HG03442 (cell line): Measurements from ENCODE around the gene SHLD1.

ENCODE experiments used
- ATAC-seq: cut with Tn5 transposase; IDR thresholded peaks from one replicate; pipeline ENCODE4 v1.9.1; 2021; ENCODE audit warnings: mild to moderate bottlenecking, moderate library complexity; ENCODE audit not compliant: unreplicated experiment

The SHLD1 gene

DNA sequence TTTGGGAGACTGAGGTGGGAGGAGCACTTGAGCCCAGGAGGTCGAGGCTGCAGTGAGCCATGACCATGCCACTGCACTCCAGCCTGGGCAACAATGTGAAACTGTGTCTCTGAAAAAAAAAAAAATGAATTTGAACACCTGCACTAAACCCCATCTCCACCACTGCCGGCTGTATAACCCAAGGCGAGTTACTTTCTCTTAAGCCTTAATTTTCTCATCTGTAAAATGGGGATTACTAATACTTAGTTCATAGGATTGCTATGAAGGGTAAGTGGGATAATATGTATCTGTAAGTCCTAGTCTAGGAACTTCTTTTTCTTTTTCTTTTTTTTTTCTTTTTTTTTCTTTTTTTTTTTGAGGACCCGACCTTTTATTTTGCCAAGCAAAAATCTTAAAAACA is 61.5 kb downstream of the SHLD1 start:
- no peak for ATAC-seq

DNA sequence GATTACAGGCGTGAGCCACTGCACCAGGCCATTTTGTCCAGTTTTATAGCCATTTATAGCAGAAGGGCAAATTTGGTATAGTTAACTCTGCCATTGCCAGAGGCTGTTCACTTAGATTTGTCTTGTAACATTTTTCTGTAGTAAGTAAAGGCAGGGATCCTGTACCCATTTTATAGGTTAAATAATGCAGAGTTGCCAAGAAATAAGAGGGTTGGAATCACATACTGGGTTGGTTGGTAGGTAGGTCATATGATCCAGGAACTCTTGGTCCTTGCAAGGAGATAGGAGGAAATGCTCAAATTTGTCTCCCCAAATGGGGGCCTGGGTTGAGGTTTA is 68.1 kb downstream of the SHLD1 start:
- ATAC-seq, result no peak

DNA sequence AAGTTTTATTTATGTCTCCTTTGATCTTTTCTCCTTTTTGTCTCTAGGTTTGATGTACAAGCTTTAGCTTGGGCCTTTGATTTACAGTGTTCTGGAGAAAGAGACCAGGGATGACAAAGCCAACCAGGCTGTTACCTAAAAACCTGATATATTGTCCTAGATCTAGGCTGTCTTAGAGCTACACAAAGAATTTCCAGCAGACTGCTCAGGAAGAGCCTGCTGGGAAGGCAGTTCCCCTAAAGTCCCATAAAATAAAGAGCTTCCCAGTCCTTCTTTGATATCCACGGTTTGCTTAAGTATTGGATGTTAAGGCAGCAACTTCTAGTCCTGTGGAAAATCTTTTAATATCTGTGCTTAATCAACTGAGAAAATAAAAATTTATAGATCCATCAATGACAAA is 70.5 kb downstream of the SHLD1 start:
- ATAC-seq, result no peak

DNA sequence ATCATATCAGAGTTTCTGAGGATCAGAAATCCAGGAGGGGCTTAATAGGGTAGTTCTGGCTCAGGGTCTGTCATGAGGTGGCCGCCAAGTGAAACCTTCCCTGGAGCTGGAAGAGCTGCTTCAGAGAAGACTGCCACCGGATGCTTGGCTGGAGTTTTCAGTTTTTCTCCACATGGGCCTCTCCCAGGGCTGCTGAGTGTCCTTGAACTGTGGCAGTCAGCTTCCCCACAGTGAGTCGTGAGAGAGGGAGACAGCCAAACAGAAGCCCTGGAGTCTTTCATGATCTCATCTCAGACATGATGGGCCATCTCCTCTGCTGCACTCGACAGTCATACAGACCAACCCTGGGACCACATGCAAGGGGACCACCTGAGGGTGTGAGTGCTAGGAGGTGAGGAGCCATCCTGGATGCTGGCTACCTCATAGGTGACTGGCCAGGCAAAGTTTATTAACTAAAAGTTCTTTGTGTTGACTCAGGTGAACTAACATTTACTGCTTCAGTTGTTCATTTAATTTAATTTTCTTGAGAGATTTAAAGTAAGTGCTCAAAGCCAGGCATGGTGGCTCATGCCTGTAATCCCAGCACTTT is 71.5 kb downstream of the SHLD1 start:
- ATAC-seq, result no peak

DNA sequence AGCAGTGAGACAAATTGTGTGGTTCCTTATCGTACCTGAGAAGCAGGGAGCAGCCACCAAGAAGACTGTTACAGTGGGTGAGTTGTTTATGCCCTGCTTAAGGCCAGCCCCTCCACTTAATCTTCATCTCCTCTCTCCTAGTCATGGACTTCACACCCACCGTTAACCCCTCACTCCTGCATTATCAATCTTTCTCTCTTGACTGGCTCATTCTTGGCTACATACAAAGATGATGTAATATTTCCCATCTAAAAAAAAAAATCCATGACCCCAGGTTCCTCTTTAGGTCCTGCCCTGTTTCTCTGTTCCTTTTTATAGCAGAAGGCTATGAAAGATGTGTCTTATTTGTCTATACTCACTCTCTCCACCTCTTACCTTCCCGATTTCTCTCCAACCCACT is 72.4 kb downstream of the SHLD1 start:
- ATAC-seq, result no peak

DNA sequence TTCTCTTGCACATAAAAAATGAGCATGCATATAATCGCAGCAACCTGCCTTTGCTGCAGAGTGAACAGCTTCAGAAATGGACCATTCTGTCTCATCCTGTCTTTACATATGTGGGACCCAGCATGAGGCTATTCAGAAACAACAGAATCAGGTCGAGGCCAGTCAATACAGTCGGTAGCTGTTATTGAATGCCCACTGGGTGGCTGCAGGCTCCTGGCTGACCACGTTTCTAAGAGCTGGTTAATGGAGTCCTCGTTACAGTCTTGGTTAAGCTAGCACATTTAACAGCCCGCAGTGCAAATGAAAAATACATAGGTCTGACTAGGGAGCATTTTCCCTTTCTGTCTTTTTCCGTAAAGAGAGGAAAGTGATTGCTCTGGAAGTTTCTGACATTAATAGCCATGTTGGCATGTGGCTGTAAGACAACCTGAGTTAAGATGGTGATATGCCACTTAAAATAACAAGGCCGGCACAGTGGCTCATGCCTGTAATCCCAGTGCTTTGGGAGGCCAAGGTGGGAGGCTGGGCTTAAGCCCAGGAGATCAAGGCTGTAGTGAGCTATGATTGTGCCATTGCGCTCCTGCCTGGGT is 75.0 kb downstream of the SHLD1 start:
- no peak for ATAC-seq

DNA sequence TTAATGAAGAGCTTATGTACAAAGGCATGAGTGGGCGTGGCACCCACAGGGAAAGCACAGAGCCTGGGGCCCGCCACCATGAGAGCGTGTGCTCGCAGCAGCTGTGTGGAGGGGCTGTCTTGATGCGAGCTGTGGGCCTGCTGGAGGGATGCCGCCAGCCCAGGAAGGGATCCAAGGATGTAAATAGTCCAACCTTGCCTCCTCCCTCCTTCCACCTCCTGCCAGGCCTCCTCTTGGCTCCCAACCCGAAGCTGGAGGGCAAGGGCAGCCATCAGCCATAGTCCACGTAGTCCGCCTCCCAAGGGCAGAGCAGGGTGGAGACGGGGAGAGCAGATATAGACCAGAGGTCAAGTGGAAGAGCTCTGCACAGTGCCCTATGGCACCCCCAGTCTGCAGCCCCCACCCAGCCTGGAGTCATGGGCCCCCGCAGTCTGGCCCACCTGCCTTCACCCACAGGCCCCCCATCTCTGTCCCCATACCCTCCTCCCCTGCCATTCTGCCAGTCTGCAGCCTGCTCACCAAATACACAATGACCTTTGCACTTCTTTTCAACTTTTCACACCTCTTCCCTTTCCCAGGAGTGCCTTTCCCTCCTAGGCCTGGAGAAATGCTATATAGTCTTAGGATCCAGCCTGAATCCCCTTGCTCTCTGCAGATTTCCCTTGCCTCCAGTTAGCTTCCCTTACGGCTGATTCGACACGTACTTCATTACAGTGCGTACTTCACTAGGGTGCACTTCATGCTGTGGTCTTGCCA is 77.1 kb downstream of the SHLD1 start:
- ATAC-seq, result no peak

DNA sequence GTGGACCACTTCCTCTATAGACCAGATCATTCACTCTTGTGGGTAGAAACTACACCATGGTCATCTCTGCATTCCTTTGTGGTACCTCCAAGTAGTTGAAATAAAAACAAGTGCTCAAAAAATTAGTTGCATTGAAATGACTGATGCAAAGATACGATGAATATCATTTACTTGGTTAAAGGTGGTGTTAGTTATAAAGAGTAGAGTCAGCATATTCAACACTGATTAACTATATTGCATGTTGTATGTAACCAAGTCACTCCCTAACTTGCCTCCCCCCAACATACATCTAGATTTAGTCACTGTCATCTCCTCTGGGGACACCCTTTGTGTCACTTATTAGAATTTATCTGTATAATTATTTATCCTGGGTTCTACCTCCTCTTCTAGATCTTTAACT is 77.7 kb downstream of the SHLD1 start:
- ATAC-seq, result no peak

DNA sequence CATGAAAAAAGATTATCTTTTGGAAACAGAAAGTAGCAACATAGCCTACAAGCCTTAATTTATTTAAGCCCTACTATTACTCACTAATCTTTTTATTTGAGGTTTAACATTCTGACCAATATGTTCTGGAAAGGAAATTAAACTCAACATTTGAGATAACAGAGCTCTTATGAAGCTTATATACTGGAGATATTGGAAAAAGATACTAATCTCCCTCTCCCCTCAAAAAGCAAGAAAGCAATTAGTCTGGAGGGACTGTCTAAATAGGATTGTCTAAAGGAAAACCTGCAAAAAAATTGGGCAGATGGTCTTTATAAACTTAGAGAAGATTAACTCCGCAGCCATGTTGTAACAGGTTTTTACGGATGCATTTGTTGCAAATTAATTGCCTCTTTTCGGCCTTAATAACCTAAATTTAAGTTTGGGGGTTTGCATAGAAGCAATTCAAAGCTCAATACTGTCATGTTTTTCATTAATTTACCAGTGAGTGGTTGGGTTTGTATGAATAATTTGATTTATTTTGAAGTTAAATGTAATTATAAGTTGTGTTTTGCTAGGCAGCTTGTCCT is 79.1 kb downstream of the SHLD1 start:
- no peak for ATAC-seq

DNA sequence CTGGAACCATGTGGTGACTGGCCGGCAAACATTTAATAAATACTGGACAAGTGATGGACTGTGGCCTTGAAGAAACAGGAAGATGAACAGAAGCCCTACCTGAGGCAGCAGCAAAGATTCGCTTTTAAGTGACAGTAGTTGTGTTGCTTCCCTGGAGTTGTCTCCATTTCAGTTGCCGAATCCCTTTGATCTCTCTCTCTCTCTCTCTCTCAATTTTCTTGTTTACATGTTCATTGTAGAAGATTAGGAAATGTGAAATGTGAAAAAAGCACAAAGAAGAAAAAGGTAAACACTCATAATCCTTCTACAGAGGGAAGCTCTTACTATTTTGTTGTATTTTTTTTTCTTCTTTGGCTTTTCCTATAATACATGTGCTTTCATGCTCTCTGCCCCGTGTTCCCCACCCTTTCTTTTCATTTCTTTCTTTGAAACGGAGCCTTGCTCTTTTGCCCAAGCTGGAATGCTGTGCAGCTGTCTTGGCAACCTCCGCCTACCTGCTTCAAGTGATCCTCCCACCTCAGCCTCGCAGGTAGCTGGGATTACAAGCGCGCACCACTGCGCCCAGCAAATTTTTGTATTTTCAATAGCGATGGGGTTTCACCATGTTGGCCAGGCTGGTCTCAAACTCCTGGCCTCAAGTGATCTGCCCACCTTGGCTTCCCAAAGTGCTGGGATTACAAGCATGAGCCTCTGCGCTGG is 81.5 kb downstream of the SHLD1 start:
- ATAC-seq, result no peak

DNA sequence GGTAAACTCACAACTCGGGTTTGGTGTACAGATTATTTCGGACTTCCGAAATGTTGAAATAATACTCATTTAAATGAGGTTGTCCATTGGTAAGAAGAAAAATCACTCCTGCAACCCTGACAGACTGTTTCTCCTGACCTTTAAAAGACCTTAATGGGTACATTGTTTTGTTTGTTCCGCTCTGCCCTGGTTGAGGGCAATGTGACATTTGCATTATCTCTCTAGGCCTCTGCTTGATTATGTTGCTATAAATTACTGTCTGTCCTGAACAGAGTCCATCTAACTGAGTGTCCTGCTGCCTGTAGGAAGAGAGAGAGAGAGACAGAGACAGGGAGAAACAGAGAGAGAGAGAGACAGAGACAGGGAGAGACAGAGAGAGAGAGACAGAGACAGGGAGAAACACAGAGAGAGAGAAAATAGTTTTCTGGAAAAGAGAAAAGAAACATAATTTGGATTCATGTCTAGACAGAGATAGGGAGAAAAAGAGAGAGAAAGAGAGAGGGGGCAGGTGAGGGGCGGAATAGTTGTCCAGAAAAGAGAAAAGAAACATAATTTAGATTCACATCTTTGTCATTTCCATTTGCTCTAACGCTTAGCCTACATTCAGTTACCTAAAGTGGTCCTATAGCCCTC is 83.2 kb downstream of the SHLD1 start:
- ATAC-seq, result no peak

DNA sequence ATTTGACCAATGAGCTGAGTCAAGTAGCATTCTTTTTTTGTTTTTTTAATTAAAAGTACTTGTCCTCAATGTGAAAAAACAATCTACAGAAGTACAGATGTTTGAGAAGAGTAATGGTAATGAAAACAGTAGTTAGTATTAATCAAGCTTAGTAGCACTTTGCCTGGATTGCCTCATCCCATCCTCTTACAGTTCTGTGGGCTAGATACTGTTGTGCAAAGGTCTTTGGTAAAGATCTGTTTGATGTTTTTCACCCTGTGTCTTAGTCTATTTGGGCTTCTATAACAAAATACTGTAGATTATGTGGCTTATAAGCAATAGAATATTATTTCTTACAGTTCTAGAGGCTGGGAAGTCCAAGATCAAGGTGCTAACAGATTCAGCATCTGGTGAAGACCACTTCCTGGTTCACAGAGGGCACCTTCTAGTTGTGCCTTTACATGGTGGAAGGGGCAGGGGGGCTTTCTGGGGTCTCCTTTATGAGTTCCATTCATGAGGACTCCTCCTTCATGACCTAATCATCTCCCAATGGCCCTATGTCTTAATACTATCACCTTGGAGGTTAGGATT is 84.3 kb downstream of the SHLD1 start:
- ATAC-seq, result no peak

DNA sequence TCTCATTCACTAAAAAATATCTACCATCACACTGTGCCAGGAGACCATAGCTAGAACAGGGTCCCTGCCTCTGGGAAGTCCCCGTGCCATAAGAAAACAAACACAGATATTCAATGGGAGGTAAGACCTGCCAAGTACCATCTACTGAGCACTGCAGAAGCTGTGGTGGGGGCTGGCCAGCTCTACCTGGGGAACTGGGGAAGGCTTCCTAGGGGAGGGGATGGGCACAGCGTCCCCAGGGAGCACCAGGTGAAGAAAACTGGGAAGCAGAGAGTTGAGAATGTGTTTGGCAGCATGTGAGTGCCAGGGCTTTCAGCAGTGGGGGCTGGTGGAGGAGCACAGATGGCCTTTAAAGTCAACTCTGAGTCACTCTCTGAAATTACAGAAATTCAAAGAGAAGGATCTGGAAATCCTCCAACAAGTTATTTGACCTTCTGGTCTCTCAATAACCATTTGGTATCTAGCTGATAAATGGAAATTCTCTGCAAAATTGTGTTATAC is 85.2 kb downstream of the SHLD1 start:
- ATAC-seq, result no peak

DNA sequence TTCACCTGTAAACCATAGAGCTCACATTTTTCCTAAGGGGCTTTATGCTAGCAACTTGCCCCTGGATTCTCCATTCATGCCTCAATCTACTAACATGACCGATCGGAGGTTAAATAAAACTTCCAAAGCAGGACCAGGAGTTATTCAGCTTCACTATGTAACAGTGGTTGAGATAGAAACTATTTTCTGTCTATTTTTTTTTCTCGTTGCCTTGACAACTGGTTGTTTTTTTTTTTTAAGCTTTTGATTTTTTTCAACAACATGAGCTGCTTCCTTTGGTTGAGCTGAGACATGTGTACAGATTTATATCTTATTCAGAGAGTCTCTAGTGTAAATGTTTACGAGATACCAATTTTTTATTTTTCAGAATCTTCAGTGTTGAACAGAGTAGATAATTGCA is 85.7 kb downstream of the SHLD1 start:
- ATAC-seq, result no peak

DNA sequence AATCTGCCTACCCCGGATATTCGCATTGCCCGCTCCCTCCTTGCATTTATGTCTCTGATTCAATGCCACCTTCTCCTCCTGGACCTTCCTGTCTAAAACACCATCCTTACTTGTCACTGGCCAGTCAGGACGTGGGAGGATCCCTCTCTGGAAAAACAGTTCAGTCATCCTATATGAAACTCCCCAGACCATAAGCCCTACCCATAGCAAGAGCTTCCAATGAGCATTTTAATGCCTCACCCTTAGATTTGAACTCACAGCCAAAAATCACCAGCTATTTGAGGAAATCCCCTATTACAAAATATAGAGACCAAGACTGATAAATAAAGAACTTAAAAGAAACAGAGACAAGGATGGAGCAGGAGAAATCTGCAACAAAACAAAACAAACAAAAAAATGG is 86.4 kb downstream of the SHLD1 start:
- no peak for ATAC-seq

DNA sequence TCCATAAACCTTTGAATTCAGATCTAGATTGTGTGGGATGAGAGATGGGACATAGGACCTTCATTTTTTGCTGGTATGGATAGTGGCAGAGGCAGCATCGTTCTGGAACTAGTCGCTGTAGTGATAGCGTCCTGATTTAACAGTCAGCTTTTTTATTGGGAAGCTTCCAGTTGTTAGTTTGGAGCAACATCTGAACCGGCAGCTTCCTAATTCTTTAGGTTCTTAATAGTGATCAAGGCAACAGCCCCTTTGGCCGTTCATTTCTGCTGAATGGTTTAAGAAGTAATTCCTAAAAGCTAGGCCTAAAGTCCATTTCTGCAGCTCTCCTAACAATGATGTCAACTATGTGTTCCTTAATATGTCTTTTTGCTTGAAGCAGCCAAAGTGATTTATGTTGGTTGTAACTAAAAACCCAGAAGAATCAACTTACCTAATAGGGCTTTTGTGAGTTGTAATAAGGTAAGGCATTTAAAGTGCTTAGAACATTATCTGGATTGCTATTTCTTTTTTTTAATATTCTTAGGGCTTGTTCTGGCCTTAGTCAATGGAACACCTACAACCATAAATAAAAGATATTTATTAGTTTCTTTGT is 90.3 kb downstream of the SHLD1 start:
- no peak for ATAC-seq

DNA sequence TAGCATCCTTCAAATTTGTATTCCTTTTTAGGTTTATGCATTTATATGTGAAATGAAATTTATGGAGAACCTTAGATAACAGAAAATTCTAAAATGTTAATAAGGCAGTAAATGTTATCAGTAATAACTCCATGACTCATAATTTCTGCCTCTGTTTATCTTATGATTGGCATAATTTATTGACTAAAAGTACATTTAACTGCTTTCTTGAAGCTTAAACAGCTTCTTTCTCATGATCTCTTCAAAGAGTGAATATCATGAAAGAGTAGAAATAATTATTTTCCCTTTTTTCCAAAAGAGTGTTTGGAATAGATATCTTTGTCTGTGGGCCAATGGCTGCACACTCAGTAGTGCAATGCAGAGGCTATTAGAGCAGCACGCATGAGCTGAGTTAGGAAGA is 91.3 kb downstream of the SHLD1 start:
- ATAC-seq, result no peak

DNA sequence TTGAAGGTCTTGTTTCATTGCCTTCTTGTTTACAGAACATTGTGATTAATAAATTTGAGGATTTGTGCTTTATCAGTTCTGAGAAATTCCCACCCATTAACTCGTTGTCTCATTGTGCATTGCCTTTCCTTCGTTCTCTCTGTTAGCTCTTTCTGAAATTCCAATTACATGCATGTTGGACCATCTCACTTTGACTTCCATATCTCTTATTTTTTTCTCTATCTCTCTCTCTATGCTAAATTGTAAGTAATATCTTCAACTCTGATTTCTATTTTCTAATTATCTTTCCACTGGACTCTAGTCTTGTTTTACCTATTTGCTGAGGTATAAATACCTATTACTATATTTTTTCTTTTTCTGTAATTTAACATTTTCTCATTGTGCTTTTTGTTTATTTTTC is 92.3 kb downstream of the SHLD1 start:
- ATAC-seq, result no peak

DNA sequence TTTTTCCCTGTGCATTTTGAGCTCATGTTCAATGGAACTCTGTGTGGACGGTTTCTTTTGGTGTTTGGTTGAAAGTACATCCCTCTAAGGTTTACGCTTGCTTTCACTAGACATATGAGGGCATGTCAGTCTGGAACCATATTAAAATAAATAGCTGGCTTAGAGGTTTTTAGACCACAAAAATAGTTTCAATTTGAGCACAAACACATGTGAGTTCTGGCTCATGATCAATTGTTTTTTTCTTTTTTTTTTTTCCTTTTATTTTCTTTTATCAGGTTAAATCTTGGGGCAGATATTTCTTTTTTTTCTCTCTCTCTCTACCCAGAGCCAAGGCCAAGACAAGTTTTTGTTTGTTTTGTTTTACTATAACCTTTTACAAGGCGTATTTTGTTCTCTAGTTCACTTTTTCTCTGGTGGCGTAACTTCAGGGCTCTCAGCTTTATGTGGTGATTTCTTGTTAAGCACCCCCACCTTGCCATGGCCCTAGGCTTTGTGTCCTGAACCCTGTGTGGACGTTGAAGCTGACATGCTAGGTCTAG is 92.9 kb downstream of the SHLD1 start:
- ATAC-seq, result peak; percentile 67

DNA sequence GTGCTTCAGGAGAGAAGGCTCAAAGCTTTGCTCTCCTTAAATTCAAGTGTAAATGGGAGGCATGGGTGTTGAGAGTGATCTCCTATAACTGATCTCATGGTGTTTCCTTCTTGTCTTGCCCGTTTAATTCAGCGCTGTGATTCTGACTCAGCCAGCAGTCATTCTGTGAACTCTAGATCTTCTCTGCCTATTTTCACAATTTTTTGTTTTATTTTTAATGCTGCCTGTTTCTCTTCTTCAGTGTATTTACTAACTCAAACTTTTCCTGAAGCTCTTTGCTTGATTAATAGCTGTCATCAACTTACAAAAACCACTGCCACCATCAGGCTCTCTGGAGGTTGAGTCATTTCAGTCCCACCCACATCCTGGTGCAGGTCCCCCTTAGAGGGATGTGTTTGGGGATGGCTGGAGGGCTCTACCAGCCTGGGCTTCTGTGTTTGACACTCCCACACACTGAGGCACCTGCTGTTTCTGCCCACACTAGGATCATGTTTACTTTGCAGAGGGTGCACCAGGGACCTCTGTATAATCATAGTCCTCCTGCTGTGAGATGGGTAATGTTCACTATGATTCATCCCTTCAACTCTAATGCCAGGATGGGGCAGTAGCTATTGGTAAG is 94.0 kb downstream of the SHLD1 start:
- ATAC-seq, result peak; percentile 82
